Gastroesophageal sphincter (tissue), 3 donors: ENCODE measurements around the gene ZDBF2.

Source experiments
- POLR2A ChIP-seq, 2 donors: fragments of 450-650 bp; IDR thresholded peaks; one replicate each; pipeline ENCODE4 v1.6.1; 2017; ENCODE audit warnings: antibody characterized with exemption in 2 of 2, mild to moderate bottlenecking in 2 of 2, moderate library complexity in 1 of 2
- POLR2AphosphoS5 ChIP-seq: sonication (generic); formaldehyde crosslinking; IDR thresholded peaks from one replicate; pipeline ENCODE4 v1.6.1; 2017; ENCODE audit warnings: antibody characterized with exemption
- TF ChIP-seq, protein P1 (sequence below), 4 experiments: fragments of 200-600 bp in 2 of 4; fragments of 450-650 bp in 2 of 4; sonication (generic) in 1 of 4; IDR thresholded peaks; one replicate each; pipeline ENCODE4 v1.5.1; 2017 to 2019; ENCODE audit warnings: antibody characterized with exemption in 4 of 4, mild to moderate bottlenecking in 2 of 4, moderate library complexity in 2 of 4

GRCh38 chr2:206353685-206354084, 79.2 kb downstream of the ZDBF2 start:
- TF ChIP-seq POLR2AphosphoS5, result no peak
- TF ChIP-seq, protein P1, sequence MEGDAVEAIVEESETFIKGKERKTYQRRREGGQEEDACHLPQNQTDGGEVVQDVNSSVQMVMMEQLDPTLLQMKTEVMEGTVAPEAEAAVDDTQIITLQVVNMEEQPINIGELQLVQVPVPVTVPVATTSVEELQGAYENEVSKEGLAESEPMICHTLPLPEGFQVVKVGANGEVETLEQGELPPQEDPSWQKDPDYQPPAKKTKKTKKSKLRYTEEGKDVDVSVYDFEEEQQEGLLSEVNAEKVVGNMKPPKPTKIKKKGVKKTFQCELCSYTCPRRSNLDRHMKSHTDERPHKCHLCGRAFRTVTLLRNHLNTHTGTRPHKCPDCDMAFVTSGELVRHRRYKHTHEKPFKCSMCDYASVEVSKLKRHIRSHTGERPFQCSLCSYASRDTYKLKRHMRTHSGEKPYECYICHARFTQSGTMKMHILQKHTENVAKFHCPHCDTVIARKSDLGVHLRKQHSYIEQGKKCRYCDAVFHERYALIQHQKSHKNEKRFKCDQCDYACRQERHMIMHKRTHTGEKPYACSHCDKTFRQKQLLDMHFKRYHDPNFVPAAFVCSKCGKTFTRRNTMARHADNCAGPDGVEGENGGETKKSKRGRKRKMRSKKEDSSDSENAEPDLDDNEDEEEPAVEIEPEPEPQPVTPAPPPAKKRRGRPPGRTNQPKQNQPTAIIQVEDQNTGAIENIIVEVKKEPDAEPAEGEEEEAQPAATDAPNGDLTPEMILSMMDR (IDR thresholded peaks at IDR 0.05), result no peak
- no peak for TF ChIP-seq POLR2A (IDR thresholded peaks at IDR 0.05)
